IPS DF 4.7 (cell line): ENCODE results near the gene P4HA2.
"Not testable (repeated sequence)": the region's sequence is repeated elsewhere in the genome, so short reads cannot be mapped to it uniquely, and the experiment has no call there.

ENCODE experiments used
- DNase-seq: peaks from one replicate; pipeline ENCODE4 v3.0.0-alpha.2; 2013; ENCODE audit warnings: low spot score; ENCODE audit errors: extremely low read depth

Gene P4HA2

GRCh38 chr5:132202711-132203463 is 24.8 kb downstream of the P4HA2 start:
- DNase-seq: no peak

- DNase-seq: no peak
Measured at GRCh38 chr5:132199116-132199680, 28.5 kb downstream of the P4HA2 start.

- no peak for DNase-seq
Measured at GRCh38 chr5:132198571-132198970, 29.1 kb downstream of the P4HA2 start.

GRCh38 chr5:132195727-132196126 is 31.9 kb downstream of the P4HA2 start:
- no peak for DNase-seq

GRCh38 chr5:132193165-132193694 is 34.4 kb downstream of the P4HA2 start:
- DNase-seq: no peak

- peak; percentile 49 for DNase-seq
Measured at GRCh38 chr5:132190161-132190817, 37.4 kb downstream of the P4HA2 start.

GRCh38 chr5:132184588-132184987 is 43.1 kb downstream of the P4HA2 start:
- no peak for DNase-seq

- DNase-seq: no peak
Measured at GRCh38 chr5:132183723-132184122, 43.9 kb downstream of the P4HA2 start.

GRCh38 chr5:132182359-132183040 is 45.2 kb downstream of the P4HA2 start:
- DNase-seq: no peak

- DNase-seq: no peak
Measured at GRCh38 chr5:132181011-132181629, 46.5 kb downstream of the P4HA2 start.

GRCh38 chr5:132180134-132180745 is 47.4 kb downstream of the P4HA2 start:
- peak; percentile 30 for DNase-seq

GRCh38 chr5:132179405-132179804 is 48.2 kb downstream of the P4HA2 start:
- no peak for DNase-seq

GRCh38 chr5:132177691-132178149 is 49.9 kb downstream of the P4HA2 start:
- DNase-seq: no peak

- DNase-seq: no peak
Measured at GRCh38 chr5:132176987-132177386, 50.7 kb downstream of the P4HA2 start.

GRCh38 chr5:132176521-132176945 is 51.1 kb downstream of the P4HA2 start:
- DNase-seq: no peak

- no peak for DNase-seq
Measured at GRCh38 chr5:132162945-132163344, 64.7 kb downstream of the P4HA2 start.

- DNase-seq: not testable (repeated sequence)
Measured at GRCh38 chr5:132161574-132162326, 65.9 kb downstream of the P4HA2 start.

GRCh38 chr5:132156413-132156812 is 71.2 kb downstream of the P4HA2 start:
- DNase-seq: no peak

- no peak for DNase-seq
Measured at GRCh38 chr5:132150565-132150964, 77.1 kb downstream of the P4HA2 start.

- DNase-seq: no peak
Measured at GRCh38 chr5:132147663-132148062, 80.0 kb downstream of the P4HA2 start.
